Uterus (tissue), 4 donors: ENCODE data around the gene TTLL3. TPM values are rescaled to one million over a fixed set of nuclear protein-coding genes. Genes with fewer than 3 reads are reported as not detected.

Experiments used
- DNase-seq, 2 donors: peaks; one replicate each; pipeline ENCODE4 v3.0.0-alpha.2; 2019 to 2020
- H3K27ac ChIP-seq, 2 donors: fragments of 200-600 bp; sonication (generic); 1 replicate in 1 of 2; 2 replicates in 1 of 2; pipeline ENCODE4 v1.5.1; 2016 to 2018
- H3K27me3 ChIP-seq, 2 donors: fragments of 200-600 bp; sonication (generic); one replicate each; pipeline ENCODE4 v1.5.1; 2018 to 2019; ENCODE audit warnings: control low read depth in 1 of 2
- H3K36me3 ChIP-seq, 2 donors: fragments of 200-600 bp; sonication (generic); one replicate each; pipeline ENCODE4 v1.5.1; 2019; ENCODE audit warnings: control low read depth in 1 of 2
- H3K4me1 ChIP-seq, 2 donors: fragments of 200-600 bp; sonication (generic); one replicate each; pipeline ENCODE4 v1.5.1; 2018 to 2019; ENCODE audit warnings: control low read depth in 1 of 2
- H3K4me3 ChIP-seq, 2 donors: fragments of 200-600 bp; sonication (generic); 1 replicate in 1 of 2; 2 replicates in 1 of 2; pipeline ENCODE4 v1.5.1; 2018 to 2019; ENCODE audit warnings: mild to moderate bottlenecking in 1 of 2
- H3K9me3 ChIP-seq, 2 donors: fragments of 200-600 bp; sonication (generic); one replicate each; pipeline ENCODE4 v1.5.1; 2019; ENCODE audit warnings: control low read depth in 1 of 2
- POLR2A ChIP-seq, 2 donors: fragments of 450-650 bp; IDR thresholded peaks; one replicate each; pipeline ENCODE4 v1.6.1; 2016; ENCODE audit warnings: antibody characterized with exemption in 2 of 2, mild to moderate bottlenecking in 1 of 2, moderate library complexity in 1 of 2
- intact Hi-C: fragments of 100-400 bp; cut with DNase I; formaldehyde crosslinking; loops from one replicate; pipeline ENCODE4 v1.15.1; 2023; ENCODE audit warnings: low total_unique reads
- total RNA-seq, 4 donors: library from RNA; depleted of rRNA in 3 of 4; stranded (reverse); fragments of >200 nt in 3 of 4; gene quantifications; one replicate each; pipeline versions ENCODE4 v1.1.0 to v1.2.4, GENCODE V29; 2014 to 2023
- TF ChIP-seq, protein P1 (sequence below), 4 experiments: fragments of 200-600 bp in 2 of 4; fragments of 450-650 bp in 2 of 4; sonication (generic) in 2 of 4; IDR thresholded peaks; one replicate each; pipeline ENCODE4 v1.5.1; 2016 to 2019; ENCODE audit warnings: antibody characterized with exemption in 4 of 4, mild to moderate bottlenecking in 2 of 4, moderate library complexity in 1 of 4
- donor health status: DM: yes; HTN: yes; CAD: no.

The TTLL3 gene
- total RNA-seq, 4 donors from 2014 or later = 67.1 to 349 (median 83.7) TPM

- DNase-seq = no peak
- Histone ChIP-seq H3K27ac (no peak overlapping the region), H3K36me3 (no peaks in the 10 kb centered on the region), H3K27me3 (no peaks in the 10 kb centered on the region), H3K4me3 (no peak overlapping the region), H3K4me1 (peaks cover 0 to 6% of the 10 kb centered on the region in 2 donors), H3K9me3 (no peaks in the 10 kb centered on the region)
- TF ChIP-seq, protein P1, sequence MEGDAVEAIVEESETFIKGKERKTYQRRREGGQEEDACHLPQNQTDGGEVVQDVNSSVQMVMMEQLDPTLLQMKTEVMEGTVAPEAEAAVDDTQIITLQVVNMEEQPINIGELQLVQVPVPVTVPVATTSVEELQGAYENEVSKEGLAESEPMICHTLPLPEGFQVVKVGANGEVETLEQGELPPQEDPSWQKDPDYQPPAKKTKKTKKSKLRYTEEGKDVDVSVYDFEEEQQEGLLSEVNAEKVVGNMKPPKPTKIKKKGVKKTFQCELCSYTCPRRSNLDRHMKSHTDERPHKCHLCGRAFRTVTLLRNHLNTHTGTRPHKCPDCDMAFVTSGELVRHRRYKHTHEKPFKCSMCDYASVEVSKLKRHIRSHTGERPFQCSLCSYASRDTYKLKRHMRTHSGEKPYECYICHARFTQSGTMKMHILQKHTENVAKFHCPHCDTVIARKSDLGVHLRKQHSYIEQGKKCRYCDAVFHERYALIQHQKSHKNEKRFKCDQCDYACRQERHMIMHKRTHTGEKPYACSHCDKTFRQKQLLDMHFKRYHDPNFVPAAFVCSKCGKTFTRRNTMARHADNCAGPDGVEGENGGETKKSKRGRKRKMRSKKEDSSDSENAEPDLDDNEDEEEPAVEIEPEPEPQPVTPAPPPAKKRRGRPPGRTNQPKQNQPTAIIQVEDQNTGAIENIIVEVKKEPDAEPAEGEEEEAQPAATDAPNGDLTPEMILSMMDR (IDR thresholded peaks at IDR 0.05) = no peak
- TF ChIP-seq POLR2A (IDR thresholded peaks at IDR 0.05) = no peak
- intact Hi-C loops = no loop called here
Observed at GRCh38 chr3:9781978-9782603, 28.0 kb upstream of the TTLL3 start.

DNA sequence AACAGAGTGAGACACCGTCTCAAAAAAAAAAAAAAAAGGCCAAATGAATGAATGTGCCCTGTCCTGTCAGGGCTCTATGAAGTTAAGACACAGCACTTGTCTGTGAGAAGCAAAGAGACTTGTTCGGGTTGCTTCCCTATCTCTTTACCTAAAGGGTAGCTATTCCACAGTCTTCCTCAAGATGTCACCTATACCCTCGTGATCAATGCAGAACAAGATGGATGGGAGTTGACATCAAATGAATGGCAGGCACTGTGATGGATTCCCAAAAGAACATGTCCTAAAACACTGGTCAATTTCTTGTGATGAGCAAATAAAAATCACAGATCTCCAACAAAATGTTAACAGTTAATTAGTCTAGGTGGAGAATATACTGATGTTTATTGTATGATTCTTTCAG lies 27.3 kb upstream of the TTLL3 start:
- intact Hi-C loops = no loop called here
- H3K27me3 ChIP-seq = no peaks in the 10 kb centered on the region
- H3K36me3 ChIP-seq = no peaks in the 10 kb centered on the region
- no peak overlapping the region for H3K27ac ChIP-seq
- no peak overlapping the region for H3K4me3 ChIP-seq
- peaks cover 0 to 6% of the 10 kb centered on the region in 2 donors for H3K4me1 ChIP-seq
- no peak for DNase-seq
- TF ChIP-seq, protein P1 (IDR thresholded peaks at IDR 0.05) = no peak
- TF ChIP-seq POLR2A (IDR thresholded peaks at IDR 0.05) = no peak
- no peaks in the 10 kb centered on the region for H3K9me3 ChIP-seq

- Histone ChIP-seq H3K27ac (no peak overlapping the region), H3K4me1 (no peaks in the 10 kb centered on the region), H3K9me3 (no peaks in the 10 kb centered on the region), H3K36me3 (no peaks in the 10 kb centered on the region), H3K27me3 (no peaks in the 10 kb centered on the region), H3K4me3 (no peak overlapping the region)
- TF ChIP-seq, protein P1 (IDR thresholded peaks at IDR 0.05) = no peak
- no peak for TF ChIP-seq POLR2A (IDR thresholded peaks at IDR 0.05)
- DNase-seq = no peak
- intact Hi-C loops = no loop called here
Observed at GRCh38 chr3:9783954-9784353, 26.1 kb upstream of the TTLL3 start.

- H3K4me1 ChIP-seq = no peaks in the 10 kb centered on the region
- H3K4me3 ChIP-seq = no peak overlapping the region
- intact Hi-C loops = no loop called here
- TF ChIP-seq POLR2A (IDR thresholded peaks at IDR 0.05) = no peak
- TF ChIP-seq, protein P1 (IDR thresholded peaks at IDR 0.05) = no peak
- no peak overlapping the region for H3K27ac ChIP-seq
- no peaks in the 10 kb centered on the region for H3K9me3 ChIP-seq
- DNase-seq = no peak
- H3K27me3 ChIP-seq = no peaks in the 10 kb centered on the region
- no peaks in the 10 kb centered on the region for H3K36me3 ChIP-seq
Observed at GRCh38 chr3:9784965-9785364, 25.1 kb upstream of the TTLL3 start.

GRCh38 chr3:9785602-9786001 lies 24.5 kb upstream of the TTLL3 start:
- intact Hi-C loops = no loop called here

More at GRCh38 chr3:9785602-9786001, 24.5 kb upstream of the TTLL3 start:
- no peaks in the 10 kb centered on the region for H3K27me3 ChIP-seq
- no peak overlapping the region for H3K4me3 ChIP-seq
- H3K4me1 ChIP-seq = no peaks in the 10 kb centered on the region
- no peak for DNase-seq
- no peaks in the 10 kb centered on the region for H3K36me3 ChIP-seq
- no peak overlapping the region for H3K27ac ChIP-seq
- TF ChIP-seq, protein P1 (IDR thresholded peaks at IDR 0.05) = no peak
- TF ChIP-seq POLR2A (IDR thresholded peaks at IDR 0.05) = no peak
- no peaks in the 10 kb centered on the region for H3K9me3 ChIP-seq
